Vagina (tissue), 2 donors: ENCODE results near the gene NOTCH4.

Experiments used
- POLR2A ChIP-seq, 2 donors: fragments of 450-650 bp; IDR thresholded peaks; one replicate each; pipeline ENCODE4 v1.6.1; 2017; ENCODE audit warnings: antibody characterized with exemption in 2 of 2, mild to moderate bottlenecking in 2 of 2, moderate library complexity in 2 of 2
- TF ChIP-seq, protein P1 (sequence below), 3 experiments: fragments of 450-650 bp in 2 of 3; fragments of 200-600 bp in 1 of 3; sonication (generic) in 1 of 3; IDR thresholded peaks; one replicate each; pipeline ENCODE4 v1.5.1; 2017 to 2019; ENCODE audit warnings: antibody characterized with exemption in 3 of 3, mild to moderate bottlenecking in 2 of 3, moderate library complexity in 2 of 3

DNA sequence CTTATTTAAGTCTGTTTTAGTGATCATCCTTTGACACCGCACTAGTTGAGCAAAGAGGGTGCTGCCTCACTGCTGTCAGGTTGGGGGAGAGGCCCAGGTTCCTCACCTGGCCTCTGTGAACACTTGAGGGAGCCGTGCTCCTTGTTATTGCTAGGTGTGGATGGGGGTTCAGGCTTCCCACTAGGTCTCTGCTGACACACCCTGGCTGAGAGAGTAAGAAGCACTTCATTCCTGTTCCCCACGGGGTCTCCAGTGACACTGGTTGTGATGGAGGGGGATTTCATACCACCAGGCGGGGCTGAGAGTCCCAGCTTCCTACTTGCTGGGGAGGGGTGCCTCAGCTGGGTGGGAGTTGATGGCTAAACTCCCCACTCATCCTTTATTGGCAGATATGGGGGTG is 11.1 kb upstream of the NOTCH4 start:
- TF ChIP-seq, protein P1, sequence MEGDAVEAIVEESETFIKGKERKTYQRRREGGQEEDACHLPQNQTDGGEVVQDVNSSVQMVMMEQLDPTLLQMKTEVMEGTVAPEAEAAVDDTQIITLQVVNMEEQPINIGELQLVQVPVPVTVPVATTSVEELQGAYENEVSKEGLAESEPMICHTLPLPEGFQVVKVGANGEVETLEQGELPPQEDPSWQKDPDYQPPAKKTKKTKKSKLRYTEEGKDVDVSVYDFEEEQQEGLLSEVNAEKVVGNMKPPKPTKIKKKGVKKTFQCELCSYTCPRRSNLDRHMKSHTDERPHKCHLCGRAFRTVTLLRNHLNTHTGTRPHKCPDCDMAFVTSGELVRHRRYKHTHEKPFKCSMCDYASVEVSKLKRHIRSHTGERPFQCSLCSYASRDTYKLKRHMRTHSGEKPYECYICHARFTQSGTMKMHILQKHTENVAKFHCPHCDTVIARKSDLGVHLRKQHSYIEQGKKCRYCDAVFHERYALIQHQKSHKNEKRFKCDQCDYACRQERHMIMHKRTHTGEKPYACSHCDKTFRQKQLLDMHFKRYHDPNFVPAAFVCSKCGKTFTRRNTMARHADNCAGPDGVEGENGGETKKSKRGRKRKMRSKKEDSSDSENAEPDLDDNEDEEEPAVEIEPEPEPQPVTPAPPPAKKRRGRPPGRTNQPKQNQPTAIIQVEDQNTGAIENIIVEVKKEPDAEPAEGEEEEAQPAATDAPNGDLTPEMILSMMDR (IDR thresholded peaks at IDR 0.05): no peak
- no peak for TF ChIP-seq POLR2A (IDR thresholded peaks at IDR 0.05)
